NCI-H146 treated with DMSO at 0.1 percent for 48 hours (cell line): ENCODE measurements around the gene PTAFR.

Experiments
- DNase-seq: peaks from one replicate; lab custom pipeline; 2025; ENCODE audit not compliant: unreplicated experiment; lab: John Stamatoyannopoulos, UW

The PTAFR gene

DNA sequence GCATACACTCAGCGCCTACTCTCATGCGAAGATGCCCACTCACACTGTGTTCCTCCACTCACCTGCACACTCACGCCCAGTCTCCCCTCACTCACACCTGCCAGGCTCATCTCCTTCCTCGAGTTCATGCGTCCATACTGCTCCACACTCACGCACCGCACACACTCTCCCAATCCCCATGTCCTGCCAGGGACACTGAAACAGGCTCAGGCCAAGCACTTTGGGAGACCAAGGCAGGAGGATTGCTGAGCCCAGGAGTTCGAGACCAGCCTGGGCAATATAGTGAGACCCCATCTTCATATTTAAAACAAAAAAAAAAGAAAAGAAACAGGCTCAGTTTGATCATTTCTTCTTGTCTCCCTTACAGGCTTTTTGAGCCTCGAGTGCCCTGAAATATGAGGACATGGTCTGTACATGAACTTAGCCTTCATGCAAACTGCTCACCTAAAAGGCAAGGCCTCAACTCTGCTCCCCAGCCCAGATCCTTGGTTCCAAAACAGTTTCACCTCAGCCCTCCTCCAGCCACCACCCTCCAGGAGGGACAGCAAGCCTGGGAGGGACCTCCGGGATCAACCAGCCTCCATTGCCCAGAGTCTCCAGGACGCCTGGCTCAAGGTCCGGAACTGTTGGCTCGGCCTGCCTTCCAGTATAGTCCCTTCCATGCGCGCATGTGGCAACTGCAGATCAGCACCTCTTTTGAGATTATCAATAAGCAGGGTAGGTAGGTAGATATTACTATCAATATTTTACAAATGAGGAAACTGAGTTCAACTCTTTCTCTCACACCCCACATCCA is 2.4 kb upstream of the PTAFR start:
- no peak for DNase-seq

- DNase-seq: no peak
Measured at GRCh38 chr1:28175955-28176485, 470 bp downstream of the PTAFR start.

DNA sequence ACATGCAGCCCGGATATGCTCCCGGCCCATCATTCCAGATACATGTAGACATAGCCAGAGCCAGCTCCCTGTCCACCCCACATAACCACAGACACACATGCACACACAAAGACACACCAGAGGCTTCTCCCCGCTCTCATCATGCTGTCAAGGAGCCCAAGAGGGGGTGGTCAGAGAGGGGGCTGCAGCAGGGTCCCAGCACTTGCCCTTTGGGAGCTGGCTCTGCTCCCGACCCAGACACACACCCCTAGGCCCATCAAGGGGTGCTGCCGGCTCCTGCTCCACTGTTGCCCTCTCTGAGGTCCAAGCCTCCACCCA is 2.6 kb downstream of the PTAFR start:
- DNase-seq: no peak

DNA sequence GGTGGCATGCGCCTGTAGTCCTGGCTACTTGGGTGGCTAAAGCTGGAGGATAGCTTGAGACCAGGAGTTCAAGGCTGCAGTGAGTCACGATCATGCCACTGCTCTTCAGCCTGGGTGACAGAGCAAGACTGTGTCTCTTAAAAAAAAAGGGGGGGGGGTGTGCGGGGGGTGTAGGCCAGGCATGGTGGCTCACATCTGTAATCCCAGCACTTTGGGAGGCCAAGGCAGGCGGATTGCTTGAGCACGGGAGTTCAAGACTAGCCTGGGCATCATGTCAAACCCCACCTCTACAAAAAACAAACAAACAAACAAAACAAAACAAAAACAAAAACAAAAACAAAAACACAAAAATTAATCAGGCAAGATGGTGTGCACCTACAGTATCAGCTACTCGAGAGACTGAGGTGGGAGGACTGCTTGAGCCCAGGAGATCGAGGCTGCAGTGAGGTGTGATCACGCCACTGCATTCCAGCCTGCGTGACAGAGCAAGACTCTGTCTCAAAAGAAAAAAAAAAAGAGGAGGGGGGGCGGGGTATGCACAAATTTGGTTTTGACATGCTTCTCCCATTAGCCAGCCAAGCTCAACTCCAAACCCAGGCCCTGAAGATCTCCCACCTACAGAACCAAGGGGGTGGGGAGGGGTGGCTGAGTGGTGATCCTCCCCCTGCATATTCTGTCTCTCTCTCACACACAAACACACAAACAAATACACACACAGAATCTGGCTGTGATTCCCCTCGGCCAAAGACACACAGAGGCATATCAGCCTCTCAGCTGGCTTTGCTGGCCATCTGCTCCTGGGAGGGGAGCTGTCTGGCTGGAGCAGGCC is 3.1 kb downstream of the PTAFR start:
- DNase-seq: no peak

- no peak for DNase-seq
Measured at GRCh38 chr1:28172713-28173150, 3.8 kb downstream of the PTAFR start.

DNA sequence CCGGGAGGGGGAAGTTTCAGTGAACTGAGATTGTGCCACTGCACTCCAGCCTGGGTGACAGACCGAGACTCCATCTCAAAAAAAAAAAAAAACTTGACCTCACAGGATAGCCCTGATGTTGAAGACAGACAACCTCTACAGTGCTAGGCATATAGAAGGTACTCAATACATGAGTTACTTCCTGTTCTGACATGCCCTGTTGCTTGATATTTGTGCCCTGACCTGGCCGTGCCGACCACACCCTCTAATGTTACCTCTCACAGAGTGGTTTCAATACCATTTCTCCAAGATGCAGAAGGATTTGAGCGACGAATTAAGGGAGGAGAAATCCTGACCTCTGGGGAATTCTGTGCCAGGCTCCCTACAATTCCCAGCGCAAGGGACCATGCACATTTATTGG is 5.2 kb downstream of the PTAFR start:
- no peak for DNase-seq

DNA sequence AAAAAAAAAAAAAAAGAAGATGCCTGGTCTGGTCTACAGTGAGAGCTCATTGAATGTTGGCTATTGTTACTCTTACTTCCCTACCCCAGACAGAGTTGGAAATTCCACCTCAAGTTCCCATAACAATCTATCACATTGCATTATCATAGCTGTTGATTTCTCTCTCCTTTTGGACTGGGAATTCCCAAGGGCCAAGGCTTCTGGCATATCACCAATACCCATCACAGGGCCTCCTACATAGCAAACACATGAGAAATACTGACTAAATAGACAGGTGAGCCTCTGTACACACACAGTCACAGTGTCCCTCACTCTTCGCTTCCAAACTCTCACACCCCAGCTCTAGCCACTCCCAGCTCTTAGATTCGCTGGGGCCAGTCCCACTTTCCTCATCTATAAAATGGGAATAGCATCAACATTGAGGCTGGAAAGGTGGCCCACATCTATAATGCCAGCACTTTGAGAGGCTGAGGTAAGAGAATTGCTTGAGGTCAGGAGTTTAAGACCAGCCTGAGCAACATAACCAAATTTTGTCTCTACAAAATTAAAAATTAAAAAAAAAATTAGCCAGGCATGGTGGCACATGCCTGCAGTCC is 6.4 kb downstream of the PTAFR start:
- DNase-seq: no peak

DNA sequence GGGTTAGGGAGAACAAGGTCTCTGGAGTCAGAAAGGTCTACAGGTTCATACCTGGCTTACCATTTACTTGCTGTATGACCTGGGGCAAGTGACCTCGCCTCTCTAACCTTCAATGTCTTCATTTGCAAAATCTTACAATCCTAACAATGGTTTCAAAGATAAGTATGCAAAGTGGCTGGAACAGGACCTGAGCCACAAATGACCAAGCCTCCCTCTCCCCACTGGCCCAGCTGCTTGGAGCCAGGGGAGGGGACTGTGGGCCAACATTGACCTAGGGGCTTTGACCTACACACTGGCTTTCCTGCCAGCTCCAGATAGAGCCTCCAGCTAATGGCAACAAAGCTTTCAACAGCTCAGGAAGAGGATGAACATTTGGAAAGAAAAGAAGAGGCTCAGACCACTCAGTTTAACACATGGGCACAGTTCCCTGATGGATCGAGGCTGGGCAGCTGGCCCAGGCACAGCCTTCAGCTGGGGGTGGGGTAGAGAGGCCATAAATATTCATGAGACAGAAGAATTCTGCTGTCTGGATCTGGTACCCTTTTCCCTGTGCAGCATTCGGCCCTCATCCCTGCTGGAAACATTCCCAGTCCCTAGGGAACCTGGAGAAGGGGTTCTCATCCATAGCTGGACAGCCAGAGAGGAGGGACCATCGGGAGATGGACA is 12.9 kb downstream of the PTAFR start:
- DNase-seq: no peak

GRCh38 chr1:28162151-28162550 is 14.3 kb downstream of the PTAFR start:
- DNase-seq: no peak

DNA sequence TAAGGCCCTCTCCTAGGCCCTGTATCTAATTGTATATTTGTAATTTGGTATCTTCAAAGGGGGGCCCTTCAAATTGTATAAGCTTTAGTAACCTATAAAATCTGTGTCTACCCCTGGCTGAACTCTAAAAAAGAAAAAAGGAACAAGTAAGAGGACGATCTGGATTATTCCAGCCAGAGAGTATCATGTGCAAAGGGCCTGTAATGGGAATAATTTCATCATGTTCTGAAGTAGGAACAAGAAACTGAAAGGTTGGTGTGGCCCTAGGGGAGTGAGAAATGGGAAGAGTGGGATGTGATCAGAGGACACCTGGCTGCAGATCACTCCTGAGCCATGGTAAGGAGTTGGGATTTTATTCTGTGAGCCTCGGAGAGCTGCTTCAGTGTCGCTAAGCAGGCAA is 14.7 kb downstream of the PTAFR start:
- DNase-seq: no peak

GRCh38 chr1:28160782-28161266 is 15.7 kb downstream of the PTAFR start:
- no peak for DNase-seq

DNA sequence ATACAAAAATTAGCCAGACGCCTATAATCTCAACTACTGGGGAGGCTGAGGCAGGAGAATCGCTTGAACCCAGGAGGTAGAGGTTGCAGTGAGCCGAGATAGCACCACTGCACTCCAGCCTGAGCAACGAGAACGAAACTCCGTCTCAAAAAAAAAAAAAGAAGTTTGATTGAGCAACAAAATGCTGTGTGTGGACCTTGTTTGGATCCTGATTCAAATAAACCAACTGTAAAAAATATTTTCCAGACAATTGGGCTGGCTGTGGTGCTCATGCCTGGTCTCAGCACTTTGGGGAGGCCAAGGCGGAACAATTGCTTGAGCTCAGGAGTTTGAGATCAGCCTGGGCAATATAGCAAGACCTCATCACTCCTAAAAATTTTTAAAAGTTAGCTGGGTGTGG is 16.8 kb downstream of the PTAFR start:
- DNase-seq: no peak

GRCh38 chr1:28159243-28159642 is 17.2 kb downstream of the PTAFR start:
- DNase-seq: no peak

GRCh38 chr1:28157894-28158293 is 18.6 kb downstream of the PTAFR start:
- DNase-seq: no peak

- no peak for DNase-seq
Measured at GRCh38 chr1:28156821-28157220, 19.7 kb downstream of the PTAFR start.

- no peak for DNase-seq
Measured at GRCh38 chr1:28155628-28156027, 20.9 kb downstream of the PTAFR start.

DNA sequence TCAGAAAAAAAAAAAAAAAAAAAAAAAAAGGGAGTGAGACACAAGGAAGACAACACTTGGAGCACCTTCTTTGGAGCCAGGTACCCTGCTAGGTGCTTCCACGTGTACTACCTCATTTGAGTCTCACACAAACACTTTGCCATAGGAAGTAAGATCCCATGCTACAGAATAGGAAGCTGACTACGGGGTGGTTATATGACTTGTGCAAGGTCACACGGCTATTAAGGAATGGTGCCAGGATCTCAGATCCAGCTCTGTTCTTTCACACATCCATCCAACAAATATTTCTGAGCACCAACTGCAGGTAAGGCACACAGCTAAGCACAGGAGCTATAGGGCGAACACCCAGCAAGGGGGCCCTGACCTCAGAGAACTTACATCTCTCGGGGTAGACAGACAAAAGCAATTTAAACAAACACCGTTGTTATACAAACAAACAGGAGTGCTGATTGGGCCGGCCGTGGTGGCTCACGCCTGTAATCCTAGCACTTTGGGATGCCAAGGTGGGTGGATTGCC is 22.4 kb downstream of the PTAFR start:
- no peak for DNase-seq

DNA sequence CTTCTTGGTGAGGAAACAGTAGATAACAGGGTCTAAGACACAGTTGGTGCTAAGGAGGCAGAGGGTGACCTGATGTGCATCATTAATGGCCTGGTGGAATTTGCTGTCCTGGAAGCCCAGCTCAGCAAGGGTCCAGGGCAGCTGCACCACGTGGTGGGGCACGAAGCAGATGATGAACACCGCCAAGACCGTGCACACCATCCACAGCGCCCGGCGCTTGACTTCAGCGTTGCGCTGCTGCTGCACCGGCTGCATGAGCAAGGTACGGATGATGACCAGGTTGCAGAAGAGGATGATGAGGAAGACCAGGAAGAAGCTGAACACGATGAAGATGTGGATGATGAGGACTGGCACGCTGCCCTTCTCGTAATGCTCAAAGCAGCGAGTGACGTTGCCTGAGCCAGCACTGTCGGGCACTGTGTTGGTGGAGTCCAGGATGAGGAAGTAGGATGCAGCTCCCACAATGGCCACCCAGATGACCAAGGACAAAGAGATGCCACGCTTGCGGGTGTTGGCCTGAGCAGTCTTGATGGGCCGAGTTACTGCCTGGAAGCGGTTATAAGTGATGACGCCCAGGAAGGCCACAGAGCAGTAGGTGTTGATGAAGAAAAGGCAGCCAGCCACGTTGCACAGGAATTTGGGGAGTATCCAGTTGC is 26.2 kb downstream of the PTAFR start:
- DNase-seq: no peak

DNA sequence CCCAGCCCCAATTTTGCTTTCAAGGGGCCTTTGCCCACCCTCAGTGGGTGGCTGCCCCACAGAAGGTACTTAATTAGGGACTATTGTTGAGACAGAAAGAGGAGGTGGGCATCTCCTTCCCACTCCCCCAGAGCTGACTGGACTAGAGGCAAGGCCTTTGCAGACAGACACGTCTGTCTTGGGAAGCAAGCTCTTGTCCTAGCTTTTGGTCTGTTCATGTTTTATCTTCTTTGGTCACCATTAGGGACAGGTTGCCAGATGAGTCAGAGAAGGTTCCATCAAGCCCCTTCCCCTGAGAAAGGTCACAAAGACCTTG is 27.7 kb downstream of the PTAFR start:
- no peak for DNase-seq

- DNase-seq: no peak
Measured at GRCh38 chr1:28147264-28148094, 29.0 kb downstream of the PTAFR start.
